Adrenal gland (tissue), 12 donors: ENCODE measurements around the gene PYDC1. TPM values are rescaled to one million over a fixed set of nuclear protein-coding genes. Genes with fewer than 3 reads are reported as not detected.

Source experiments
- DNase-seq, 7 donors: peaks; one replicate each; pipeline ENCODE4 v3.0.0-alpha.2; 2019 to 2020
- H3K27ac ChIP-seq, 5 donors: fragments of 200-600 bp; sonication (generic) in 4 of 5; 1 replicate in 3 of 5; 2 replicates in 2 of 5; pipeline versions ENCODE4 v1.5.1 to v1.8.0; 2016 to 2020; ENCODE audit warnings: mild to moderate bottlenecking in 1 of 5
- H3K27me3 ChIP-seq: fragments of 200-600 bp; 2 replicates; pipeline ENCODE4 v1.8.0; 2021
- H3K36me3 ChIP-seq, 2 donors: fragments of 200-600 bp; replicated peaks in 1 of 2; 1 replicate in 1 of 2; 2 replicates in 1 of 2; pipeline versions ENCODE4 v1.5.1 to v1.8.0; 2018 to 2022
- H3K4me1 ChIP-seq, 2 donors: fragments of 200-600 bp; replicated peaks in 1 of 2; 1 replicate in 1 of 2; 2 replicates in 1 of 2; pipeline versions ENCODE4 v1.5.1 to v1.8.0; 2018 to 2021
- H3K4me3 ChIP-seq, 4 donors: fragments of 200-600 bp; sonication (generic) in 3 of 4; one replicate each; pipeline ENCODE4 v1.5.1; 2016 to 2018
- H3K9me3 ChIP-seq, 3 donors: fragments of 200-600 bp; sonication (generic) in 1 of 3; replicated peaks in 1 of 3; 1 replicate in 2 of 3; 2 replicates in 1 of 3; pipeline versions ENCODE4 v1.5.1 to v1.8.0; 2016 to 2021
- CTCF ChIP-seq, 6 experiments: fragments of 450-650 bp in 4 of 6; fragments of 200-600 bp in 2 of 6; sonication (generic) in 1 of 6; IDR thresholded peaks; 1 replicate in 5 of 6; 2 replicates in 1 of 6; pipeline versions ENCODE4 v1.5.1 to v1.8.0; 2016 to 2021; ENCODE audit warnings: antibody characterized with exemption in 6 of 6, mild to moderate bottlenecking in 2 of 6, moderate library complexity in 1 of 6
- POLR2A ChIP-seq, 2 donors: fragments of 450-650 bp; IDR thresholded peaks; one replicate each; pipeline ENCODE4 v1.6.1; 2017; ENCODE audit warnings: antibody characterized with exemption in 2 of 2, mild to moderate bottlenecking in 2 of 2, moderate library complexity in 1 of 2
- WGBS, 4 donors: extraction: QIAGEN DNeasy Blood & Tissue Kit in 2 of 4; methylation state at CpG; one replicate each; pipeline versions ENCODE4 v1.1.5 to v1.1.7; 2013 to 2017; 5-methylcytosine and 5-hydroxymethylcytosine counted together
- intact Hi-C, 2 donors: fragments of 100-400 bp; cut with DNase I; formaldehyde crosslinking; loops; one replicate each; pipeline versions ENCODE4 v1.14.1 to v1.15.0; 2022 to 2023
- polyA plus RNA-seq, 3 donors: library from polyadenylated mRNA; stranded (reverse); fragments of 200-250 nt in 2 of 3; fragments of 350-450 nt in 1 of 3; fragmentation: Illumina TruSeq in 1 of 3; extraction: RNeasy Lipid Tissue Mini Kit (QIAGEN cat#74804) in 1 of 3; gene quantifications; one replicate each; pipeline ENCODE4 v1.2.3, GENCODE V29; 2013 to 2014
- total RNA-seq, 9 donors: library from RNA; depleted of rRNA in 4 of 9; stranded (reverse); fragments of >200 nt in 4 of 9; fragments of 120-200 nt in 1 of 9; fragmentation: NEBNext Ultra II Directional in 1 of 9; extraction: Animal tissue kit (Norgen Biotek cat#: 25700) in 1 of 9; gene quantifications; one replicate each; pipeline versions ENCODE4 v1.1.0 to v1.2.4, GENCODE V29; 2013 to 2023
- donor health status: healthy with polysubstance abuse.
- donor health status: Bipolar disorder and iron deficiency.
- donor health status: DM: yes; HTN: yes; CAD: no.
- donor health status: DM: no; HTN: no; CAD: no.
- donor health status: DM: no; HTN: no; CAD: no.
- donor health status: DM: yes; HTN: yes; CAD: no.

The PYDC1 gene
- total and polyA plus RNA-seq, 12 donors: not detected

DNA sequence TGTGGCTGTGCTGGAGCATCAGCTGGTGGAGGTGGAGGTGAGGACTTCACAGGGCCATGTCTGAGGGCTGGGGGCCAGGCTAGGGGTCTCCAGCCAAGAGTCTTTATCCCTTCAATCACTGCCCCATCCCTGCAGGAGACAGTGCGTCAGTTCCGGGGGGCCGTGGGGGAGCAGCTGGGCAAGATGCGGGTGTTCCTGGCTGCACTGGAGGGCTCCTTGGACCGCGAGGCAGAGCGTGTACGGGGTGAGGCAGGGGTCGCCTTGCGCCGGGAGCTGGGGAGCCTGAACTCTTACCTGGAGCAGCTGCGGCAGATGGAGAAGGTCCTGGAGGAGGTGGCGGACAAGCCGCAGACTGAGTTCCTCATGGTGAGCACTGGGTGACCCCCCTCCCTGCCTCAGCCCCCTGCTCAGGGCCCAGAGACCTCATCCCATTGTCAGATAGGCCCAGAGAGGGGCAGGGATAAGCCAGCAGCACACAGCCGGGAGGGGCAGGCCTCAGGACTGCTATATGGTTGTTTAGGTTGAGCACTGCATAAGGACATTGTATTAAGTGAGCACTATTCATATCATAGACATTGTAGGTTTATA lies 2.3 kb upstream of the PYDC1 start:
- Histone ChIP-seq H3K4me1 (peaks cover 16 to 21% of the 10 kb centered on the region in 2 donors), H3K27me3 (peaks cover 22% of the 10 kb centered on the region), H3K9me3 (no peaks in the 10 kb centered on the region), H3K36me3 (no peaks in the 10 kb centered on the region), H3K27ac (no peak overlapping the region), H3K4me3 (no peak overlapping the region)
- DNase-seq: no peak
- no peak for TF ChIP-seq POLR2A (IDR thresholded peaks at IDR 0.05)
- no peak for TF ChIP-seq CTCF (IDR thresholded peaks at IDR 0.05)
- intact Hi-C loops: no loop called here
- 86 to 91% (median 89%) methylated on average over 9 to 15 of the region's 15 CpGs for WGBS, 4 donors

DNA sequence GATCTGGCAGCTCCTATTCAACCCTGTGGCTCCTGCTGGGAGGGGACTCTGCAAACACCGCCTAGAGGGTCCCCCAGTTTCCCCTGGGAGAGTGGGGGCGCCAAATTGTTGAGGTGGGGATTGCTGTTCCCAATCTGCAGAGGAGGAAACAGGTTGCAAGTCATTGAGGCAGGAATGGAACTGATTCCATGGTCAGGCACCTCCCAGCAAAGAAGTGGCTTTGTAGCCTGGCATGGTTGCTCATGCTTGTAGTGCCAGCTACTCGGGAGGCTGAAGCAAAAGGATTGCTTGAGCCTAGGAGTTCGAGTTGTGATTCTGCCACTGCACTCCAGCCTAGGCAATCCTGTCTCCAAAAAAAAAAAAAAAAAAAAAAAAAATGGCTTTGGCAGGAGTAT lies 198 bp upstream of the PYDC1 start:
- intact Hi-C loops: no loop called here
- Histone ChIP-seq H3K27ac (no peak overlapping the region), H3K36me3 (no peaks in the 10 kb centered on the region), H3K27me3 (peaks cover 22% of the 10 kb centered on the region), H3K4me3 (peak overlapping the region in 1 of 4 donors; percentile 62), H3K9me3 (no peaks in the 10 kb centered on the region), H3K4me1 (peaks cover 16 to 21% of the 10 kb centered on the region in 2 donors)
- no peak for DNase-seq
- 14 to 22% (median 17%) methylated on average over 2 to 4 of the region's 4 CpGs for WGBS, 4 donors
- TF ChIP-seq POLR2A (IDR thresholded peaks at IDR 0.05): no peak
- TF ChIP-seq CTCF (IDR thresholded peaks at IDR 0.05): no peak

DNA sequence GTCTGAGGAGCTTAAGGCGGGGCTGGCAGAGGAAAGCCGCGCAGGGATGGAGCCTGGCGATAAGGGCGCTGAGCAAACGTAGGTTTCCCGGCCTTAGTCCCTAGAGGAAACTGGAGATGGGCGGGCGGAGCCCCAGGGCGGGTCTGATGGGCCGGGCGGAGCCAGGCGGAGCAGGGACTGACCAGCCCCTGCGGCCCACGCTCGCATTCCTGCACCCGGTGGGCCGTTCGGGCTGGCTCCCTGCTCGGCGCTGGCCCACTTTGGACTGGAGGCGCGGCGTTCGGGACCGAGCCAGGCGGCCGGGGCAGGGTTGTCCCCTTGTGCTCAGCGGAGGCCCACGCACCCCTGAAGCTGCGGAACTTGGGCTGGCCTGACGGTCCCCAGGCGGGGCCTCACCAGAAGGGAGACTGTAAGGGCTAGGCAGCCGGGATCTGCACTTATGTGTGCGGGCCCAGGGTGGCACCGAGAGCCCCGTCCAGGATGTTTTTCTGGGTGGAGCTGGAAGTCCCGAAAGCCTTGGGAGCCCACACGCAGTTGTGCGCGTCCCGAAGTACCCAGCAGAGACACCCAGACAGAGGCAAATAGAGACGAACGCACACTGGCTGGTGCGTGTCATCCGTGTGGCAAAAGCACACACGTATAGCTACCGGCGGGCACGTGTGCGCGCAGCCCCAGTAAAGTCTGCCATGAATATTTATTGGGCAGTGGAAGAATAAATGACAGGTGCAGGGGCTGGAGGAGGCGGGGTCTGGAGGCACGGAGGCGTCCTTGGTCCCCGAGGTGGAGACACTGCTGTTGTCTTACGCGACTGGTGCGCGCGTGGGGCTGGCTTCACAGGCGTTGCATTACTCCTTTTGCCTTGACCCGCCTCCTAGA lies 1.4 kb downstream of the PYDC1 start:
- Histone ChIP-seq H3K4me3 (peak overlapping the region in 2 of 4 donors; percentile 51 to 62), H3K9me3 (no peaks in the 10 kb centered on the region), H3K4me1 (peaks cover 16 to 21% of the 10 kb centered on the region in 2 donors), H3K27me3 (peaks cover 22% of the 10 kb centered on the region), H3K36me3 (no peaks in the 10 kb centered on the region), H3K27ac (no peak overlapping the region)
- TF ChIP-seq POLR2A (IDR thresholded peaks at IDR 0.05) (no peak), CTCF (IDR thresholded peaks at IDR 0.05) (no peak)
- 1 to 3% (median 2%) methylated on average over 13 to 63 of the region's 63 CpGs for WGBS, 4 donors
- intact Hi-C loops: no loop called here
- DNase-seq: peak; percentile 58 to 77 (median 69)

- intact Hi-C loops: no loop called here
- no peaks in the 10 kb centered on the region for H3K36me3 ChIP-seq
- 15 to 35% (median 16%) methylated on average over 13 to 58 of the region's 58 CpGs; no CpG with 5 or more reads in 1 of the 4 donors for WGBS, 4 donors
- TF ChIP-seq CTCF (IDR thresholded peaks at IDR 0.05) (no peak), POLR2A (IDR thresholded peaks at IDR 0.05) (no peak)
- peaks cover 22% of the 10 kb centered on the region for H3K27me3 ChIP-seq
- peaks cover 16 to 21% of the 10 kb centered on the region in 2 donors for H3K4me1 ChIP-seq
- no peak for DNase-seq
- peak overlapping the region in 2 of 4 donors; percentile 51 to 62 for H3K4me3 ChIP-seq
- H3K9me3 ChIP-seq: no peaks in the 10 kb centered on the region
- H3K27ac ChIP-seq: no peak overlapping the region
Measured at GRCh38 chr16:31214708-31215286, 2.1 kb downstream of the PYDC1 start.
